ENCODE data around the gene SLC8B1.

GRCh38 chr12:113289361-113289760, 45.5 kb downstream of the SLC8B1 start:
- TF ChIP-seq CTCF (IDR thresholded peaks at IDR 0.05): no peak
- TF ChIP-seq POLR2A (IDR thresholded peaks at IDR 0.05): no peak
